ENCODE measurements around the gene ZNF793.

GRCh38 chr19:37511821-37512220 lies 5.1 kb downstream of the ZNF793 start:
- TF ChIP-seq CTCF (tag by site-specific recombination; IDR thresholded peaks at IDR 0.05) = no peak
- no peak for TF ChIP-seq BCL6B (tag by site-specific recombination; IDR thresholded peaks at IDR 0.05)
- no peak for TF ChIP-seq ZSCAN16 (tag by site-specific recombination; IDR thresholded peaks at IDR 0.05)
- no peak for TF ChIP-seq ZNF549 (tag by site-specific recombination; IDR thresholded peaks at IDR 0.05)
- no peak for TF ChIP-seq HOXA7 (CRISPR knock-in tag; IDR thresholded peaks at IDR 0.05; ENCODE audit: borderline replicate concordance)
- no peak for TF ChIP-seq ZFP41 (tag by site-specific recombination; IDR thresholded peaks at IDR 0.05; ENCODE audit: borderline replicate concordance)
- TF ChIP-seq ZNF510 (tag by site-specific recombination; IDR thresholded peaks at IDR 0.05; ENCODE audit: insufficient replicate concordance) = no peak
- no peak for TF ChIP-seq ZBTB49 (tag by site-specific recombination; IDR thresholded peaks at IDR 0.05; ENCODE audit: low read depth)
- no peak for TF ChIP-seq ZNF416 (tag by site-specific recombination; IDR thresholded peaks at IDR 0.05)
- TF ChIP-seq REST (tag by site-specific recombination; IDR thresholded peaks at IDR 0.05) = no peak
- no peak for TF ChIP-seq ZBTB21 (tag by site-specific recombination; IDR thresholded peaks at IDR 0.05)
